HG02852 (cell line): ENCODE results near the gene EBF4.

Experiments
- ATAC-seq: cut with Tn5 transposase; IDR thresholded peaks from one replicate; pipeline ENCODE4 v1.9.1; 2021; ENCODE audit warnings: mild to moderate bottlenecking, moderate library complexity; ENCODE audit not compliant: unreplicated experiment

Gene EBF4

GRCh38 chr20:2741463-2741862, 48.9 kb downstream of the EBF4 start:
- no peak for ATAC-seq

GRCh38 chr20:2741881-2742280, 49.3 kb downstream of the EBF4 start:
- no peak for ATAC-seq

GRCh38 chr20:2742431-2742830, 49.9 kb downstream of the EBF4 start:
- no peak for ATAC-seq

GRCh38 chr20:2742934-2743559, 50.5 kb downstream of the EBF4 start:
- no peak for ATAC-seq

GRCh38 chr20:2745060-2745910, 52.7 kb downstream of the EBF4 start:
- ATAC-seq: no peak

- no peak for ATAC-seq
Measured at GRCh38 chr20:2745936-2746635, 53.5 kb downstream of the EBF4 start.

GRCh38 chr20:2746636-2747265, 54.2 kb downstream of the EBF4 start:
- ATAC-seq: no peak

- no peak for ATAC-seq
Measured at GRCh38 chr20:2747676-2748235, 55.2 kb downstream of the EBF4 start.

GRCh38 chr20:2748551-2749342, 56.2 kb downstream of the EBF4 start:
- ATAC-seq: no peak

GRCh38 chr20:2749343-2749950, 56.9 kb downstream of the EBF4 start:
- no peak for ATAC-seq

- no peak for ATAC-seq
Measured at GRCh38 chr20:2749951-2750490, 57.4 kb downstream of the EBF4 start.

- ATAC-seq: no peak
Measured at GRCh38 chr20:2750491-2751251, 58.1 kb downstream of the EBF4 start.

GRCh38 chr20:2751347-2751877, 58.8 kb downstream of the EBF4 start:
- ATAC-seq: no peak

- no peak for ATAC-seq
Measured at GRCh38 chr20:2751878-2752566, 59.4 kb downstream of the EBF4 start.

- no peak for ATAC-seq
Measured at GRCh38 chr20:2752567-2753460, 60.2 kb downstream of the EBF4 start.

- ATAC-seq: no peak
Measured at GRCh38 chr20:2753461-2754040, 61.0 kb downstream of the EBF4 start.

GRCh38 chr20:2754424-2754823, 61.8 kb downstream of the EBF4 start:
- no peak for ATAC-seq
